Femur (tissue), 1 donor: Measurements from ENCODE around the gene SNX33.

Experiments used
- DNase-seq: peaks from one replicate; pipeline ENCODE4 v3.0.0-alpha.2; 2017

The SNX33 gene

GRCh38 chr15:75644376-75644775 is 3.3 kb upstream of the SNX33 start:
- DNase-seq, result no peak

- no peak for DNase-seq
These were observed 1.4 kb upstream of the SNX33 start for GRCh38 chr15:75646112-75646943.

GRCh38 chr15:75646944-75647364 is 758 bp upstream of the SNX33 start:
- DNase-seq, result no peak

GRCh38 chr15:75648156-75649000 is 666 bp downstream of the SNX33 start:
- peak; percentile 70 for DNase-seq

- DNase-seq, result no peak
These were observed 1.5 kb downstream of the SNX33 start for GRCh38 chr15:75649045-75649761.

- no peak for DNase-seq
These were observed 2.1 kb downstream of the SNX33 start for GRCh38 chr15:75649848-75650247.

- no peak for DNase-seq
These were observed 3.4 kb downstream of the SNX33 start for GRCh38 chr15:75650908-75651809.

GRCh38 chr15:75651810-75652543 is 4.3 kb downstream of the SNX33 start:
- no peak for DNase-seq

- DNase-seq, result no peak
These were observed 5.7 kb downstream of the SNX33 start for GRCh38 chr15:75653347-75653913.

- DNase-seq, result no peak
These were observed 6.6 kb downstream of the SNX33 start for GRCh38 chr15:75654201-75654907.

- no peak for DNase-seq
These were observed 8.2 kb downstream of the SNX33 start for GRCh38 chr15:75655931-75656330.

GRCh38 chr15:75656331-75656730 is 8.6 kb downstream of the SNX33 start:
- DNase-seq, result no peak

- DNase-seq, result no peak
These were observed 9.1 kb downstream of the SNX33 start for GRCh38 chr15:75656813-75657212.

GRCh38 chr15:75659141-75659771 is 11.5 kb downstream of the SNX33 start:
- no peak for DNase-seq

- peak; percentile 29 for DNase-seq
These were observed 12.4 kb downstream of the SNX33 start for GRCh38 chr15:75659928-75660645.

- peak; percentile 90 for DNase-seq
These were observed 13.5 kb downstream of the SNX33 start for GRCh38 chr15:75661100-75661755.

GRCh38 chr15:75661756-75662140 is 14.0 kb downstream of the SNX33 start:
- DNase-seq, result no peak

- no peak for DNase-seq
These were observed 15.3 kb downstream of the SNX33 start for GRCh38 chr15:75662823-75663519.
